Progenitor cell of endocrine pancreas (in vitro differentiated cells): ENCODE measurements around the gene DGKQ. TPM values are rescaled to one million over a fixed set of nuclear protein-coding genes. Genes with fewer than 3 reads are reported as not detected.
A peak's percentile ranks its signal among the peaks of the same experiment; 100 is the strongest.

Experiments used
- DNase-seq: peaks from one replicate; pipeline ENCODE4 v3.0.0; 2021; ENCODE audit warnings: low spot score; ENCODE audit not compliant: unreplicated experiment
- H3K27ac Mint-ChIP-seq: 2 replicates; pipeline ENCODE4 v1.8.0; 2021; ENCODE audit warnings: mild to moderate bottlenecking, moderate library complexity, mixed read lengths
- H3K27me3 Mint-ChIP-seq: 2 replicates; pipeline ENCODE4 v1.8.0; 2021; ENCODE audit warnings: mixed read lengths
- H3K36me3 Mint-ChIP-seq: 2 replicates; pipeline ENCODE4 v1.8.0; 2022; ENCODE audit warnings: mixed read lengths; ENCODE audit not compliant: insufficient read depth
- H3K4me1 Mint-ChIP-seq: 2 replicates; pipeline ENCODE4 v1.8.0; 2021; ENCODE audit warnings: low read depth, mixed read lengths
- H3K4me3 Mint-ChIP-seq: 2 replicates; pipeline ENCODE4 v1.8.0; 2021; ENCODE audit warnings: low read depth, mild to moderate bottlenecking, moderate library complexity, mixed read lengths
- H3K9me3 Mint-ChIP-seq: 2 replicates; pipeline ENCODE4 v1.8.0; 2021; ENCODE audit warnings: low read depth, mixed read lengths
- CTCF ChIP-seq: fragments of 200-600 bp; sonication (generic); IDR thresholded peaks from one replicate; pipeline ENCODE4 v1.5.0; 2021; ENCODE audit warnings: antibody characterized with exemption, mild to moderate bottlenecking; ENCODE audit not compliant: unreplicated experiment
- total RNA-seq: library from RNA; stranded (reverse); gene quantifications from 2 replicates; pipeline ENCODE4 v1.2.1, GENCODE V29; 2021

The DGKQ gene
- total RNA-seq, 1 donor from 2014 or later: 24.9 TPM

- H3K9me3 Mint-ChIP-seq: no peaks in the 10 kb centered on the region
- no peak for DNase-seq
- peaks cover 17% of the 10 kb centered on the region for H3K4me1 Mint-ChIP-seq
- no peak for TF ChIP-seq CTCF
- no peak overlapping the region for H3K27ac Mint-ChIP-seq
- peaks cover 5% of the 10 kb centered on the region for H3K36me3 Mint-ChIP-seq
- no peak overlapping the region for H3K4me3 Mint-ChIP-seq
- peaks cover 25% of the 10 kb centered on the region for H3K27me3 Mint-ChIP-seq
Observed at GRCh38 chr4:1011666-1012033, 38.3 kb upstream of the DGKQ start.

GRCh38 chr4:1011022-1011665, 37.8 kb upstream of the DGKQ start, which contains the start of gene FGFRL1:
TSS of gene FGFRL1 (plus strand) at chr4:1011626. CDS start at chr4:1012486, 860 bp downstream.
- Mint-ChIP-seq H3K27me3 (peaks cover 30% of the 10 kb centered on the region), H3K9me3 (no peaks in the 10 kb centered on the region), H3K4me3 (peak within 1 kb of the TSS; percentile 64), H3K27ac (peak within 1 kb of the TSS; percentile 91), H3K36me3 (peaks cover 5% of the 10 kb centered on the region), H3K4me1 (peaks cover 17% of the 10 kb centered on the region)
- DNase-seq: peak; percentile 87
- TF ChIP-seq CTCF: no peak

- peaks cover 17% of the 10 kb centered on the region for H3K4me1 Mint-ChIP-seq
- no peak for DNase-seq
- H3K36me3 Mint-ChIP-seq: peaks cover 5% of the 10 kb centered on the region
- peak overlapping the region; percentile 91 for H3K27ac Mint-ChIP-seq
- H3K27me3 Mint-ChIP-seq: peaks cover 33% of the 10 kb centered on the region
- TF ChIP-seq CTCF: no peak
- H3K9me3 Mint-ChIP-seq: no peaks in the 10 kb centered on the region
- peak overlapping the region; percentile 64 for H3K4me3 Mint-ChIP-seq
Observed at GRCh38 chr4:1010395-1011021, 37.1 kb upstream of the DGKQ start.

- Mint-ChIP-seq H3K4me1 (peaks cover 17% of the 10 kb centered on the region), H3K4me3 (peak overlapping the region; percentile 64), H3K36me3 (peaks cover 6% of the 10 kb centered on the region), H3K27ac (no peak overlapping the region), H3K9me3 (no peaks in the 10 kb centered on the region), H3K27me3 (peaks cover 35% of the 10 kb centered on the region)
- DNase-seq: peak; percentile 59
- TF ChIP-seq CTCF: no peak
Observed at GRCh38 chr4:1009542-1010394, 36.4 kb upstream of the DGKQ start.

GRCh38 chr4:1008840-1009541, 35.6 kb upstream of the DGKQ start:
- TF ChIP-seq CTCF: no peak
- no peak for DNase-seq
- H3K27ac Mint-ChIP-seq: peak overlapping the region; percentile 35
- H3K4me1 Mint-ChIP-seq: peaks cover 14% of the 10 kb centered on the region
- H3K9me3 Mint-ChIP-seq: no peaks in the 10 kb centered on the region
- H3K36me3 Mint-ChIP-seq: peaks cover 6% of the 10 kb centered on the region
- peak overlapping the region; percentile 63 for H3K4me3 Mint-ChIP-seq
- H3K27me3 Mint-ChIP-seq: peaks cover 40% of the 10 kb centered on the region
